ENCODE measurements around the gene NUB1.
A peak's percentile ranks its signal among the peaks of the same experiment; 100 is the strongest.

The NUB1 gene

GRCh38 chr7:151345576-151346469 lies 4.2 kb downstream of the NUB1 start:
- DNase-seq, result no peak

- no peak for DNase-seq
Measured at GRCh38 chr7:151346470-151346769, 4.8 kb downstream of the NUB1 start.

- no peak for DNase-seq
Measured at GRCh38 chr7:151347200-151347599, 5.6 kb downstream of the NUB1 start.

- no peak for DNase-seq
Measured at GRCh38 chr7:151348970-151349369, 7.4 kb downstream of the NUB1 start.

- no peak for DNase-seq
Measured at GRCh38 chr7:151349507-151349853, 7.9 kb downstream of the NUB1 start.

GRCh38 chr7:151351027-151351426 lies 9.4 kb downstream of the NUB1 start:
- DNase-seq, result peak in 1 of 5 donors; percentile 40

- peak in 4 of 5 donors; percentile 49 to 77 (median 54) for DNase-seq
Measured at GRCh38 chr7:151351967-151352366, 10.4 kb downstream of the NUB1 start.

- DNase-seq, result no peak
Measured at GRCh38 chr7:151352512-151352911, 10.9 kb downstream of the NUB1 start.

GRCh38 chr7:151361193-151361959 lies 19.8 kb downstream of the NUB1 start:
- DNase-seq, result no peak

GRCh38 chr7:151363182-151363581 lies 21.6 kb downstream of the NUB1 start:
- DNase-seq, result no peak

- no peak for DNase-seq
Measured at GRCh38 chr7:151366166-151366879, 24.7 kb downstream of the NUB1 start.

GRCh38 chr7:151366880-151367222 lies 25.2 kb downstream of the NUB1 start:
- no peak for DNase-seq

GRCh38 chr7:151367284-151367683 lies 25.7 kb downstream of the NUB1 start:
- DNase-seq, result no peak

GRCh38 chr7:151368136-151368571 lies 26.5 kb downstream of the NUB1 start:
- peak; percentile 45 to 76 (median 65) for DNase-seq

GRCh38 chr7:151371266-151371665 lies 29.7 kb downstream of the NUB1 start:
- DNase-seq, result no peak

- no peak for DNase-seq
Measured at GRCh38 chr7:151372612-151373265, 31.1 kb downstream of the NUB1 start.

GRCh38 chr7:151373599-151373998 lies 32.0 kb downstream of the NUB1 start:
- DNase-seq, result no peak

- DNase-seq, result no peak
Measured at GRCh38 chr7:151374139-151374538, 32.5 kb downstream of the NUB1 start.

- DNase-seq, result no peak
Measured at GRCh38 chr7:151374726-151375125, 33.1 kb downstream of the NUB1 start.

GRCh38 chr7:151375530-151376217 lies 34.1 kb downstream of the NUB1 start:
- no peak for DNase-seq

GRCh38 chr7:151376218-151376902 lies 34.7 kb downstream of the NUB1 start:
- DNase-seq, result no peak

GRCh38 chr7:151377406-151377805 lies 35.8 kb downstream of the NUB1 start:
- DNase-seq, result no peak
